IMR-90 (cell line): ENCODE measurements around the gene PODXL.
"Not testable (repeated sequence)": the region's sequence is repeated elsewhere in the genome, so short reads cannot be mapped to it uniquely, and the experiment has no call there.

Experiments
- RFX5 ChIP-seq: IDR thresholded peaks from 2 replicates; pipeline ENCODE4 v1.8.0; 2012; ENCODE audit warnings: low read depth, mild to moderate bottlenecking, low read length, moderate library complexity
- TF ChIP-seq, protein P1 (sequence below): conservative IDR thresholded peaks from 2 replicates; pipeline ENCODE4 v1.5.1; 2012; ENCODE audit warnings: mild to moderate bottlenecking, low read depth, low read length, improper control_type of control experiment

DNA sequence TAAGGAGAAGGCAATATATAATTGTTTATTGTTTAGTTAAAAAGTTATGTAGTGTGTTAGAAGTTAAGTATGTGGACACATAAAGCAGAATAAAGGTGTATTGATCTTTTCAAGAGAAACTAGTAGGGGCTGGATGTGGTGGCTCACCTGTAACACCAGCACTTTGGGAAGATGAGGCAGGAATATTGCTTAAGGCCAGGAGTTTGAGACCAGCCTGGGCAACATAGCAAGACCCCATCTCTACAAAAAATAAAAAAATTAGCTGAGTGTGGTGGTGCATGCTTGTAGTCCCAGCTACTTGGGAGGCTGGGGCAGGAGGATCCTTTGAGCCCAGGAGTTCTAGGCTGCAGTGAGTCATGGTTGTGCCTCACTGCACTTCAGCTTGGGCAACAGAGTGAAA lies 93.7 kb downstream of the PODXL start:
- TF ChIP-seq RFX5 = not testable (repeated sequence)
- TF ChIP-seq, protein P1, sequence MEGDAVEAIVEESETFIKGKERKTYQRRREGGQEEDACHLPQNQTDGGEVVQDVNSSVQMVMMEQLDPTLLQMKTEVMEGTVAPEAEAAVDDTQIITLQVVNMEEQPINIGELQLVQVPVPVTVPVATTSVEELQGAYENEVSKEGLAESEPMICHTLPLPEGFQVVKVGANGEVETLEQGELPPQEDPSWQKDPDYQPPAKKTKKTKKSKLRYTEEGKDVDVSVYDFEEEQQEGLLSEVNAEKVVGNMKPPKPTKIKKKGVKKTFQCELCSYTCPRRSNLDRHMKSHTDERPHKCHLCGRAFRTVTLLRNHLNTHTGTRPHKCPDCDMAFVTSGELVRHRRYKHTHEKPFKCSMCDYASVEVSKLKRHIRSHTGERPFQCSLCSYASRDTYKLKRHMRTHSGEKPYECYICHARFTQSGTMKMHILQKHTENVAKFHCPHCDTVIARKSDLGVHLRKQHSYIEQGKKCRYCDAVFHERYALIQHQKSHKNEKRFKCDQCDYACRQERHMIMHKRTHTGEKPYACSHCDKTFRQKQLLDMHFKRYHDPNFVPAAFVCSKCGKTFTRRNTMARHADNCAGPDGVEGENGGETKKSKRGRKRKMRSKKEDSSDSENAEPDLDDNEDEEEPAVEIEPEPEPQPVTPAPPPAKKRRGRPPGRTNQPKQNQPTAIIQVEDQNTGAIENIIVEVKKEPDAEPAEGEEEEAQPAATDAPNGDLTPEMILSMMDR = not testable (repeated sequence)
